ENCODE results near the gene RPUSD4.

GRCh38 chr11:126205359-126205758 is 6.1 kb downstream of the RPUSD4 start:
- TF ChIP-seq POLR2A (IDR thresholded peaks at IDR 0.05): no peak
- TF ChIP-seq CTCF (IDR thresholded peaks at IDR 0.05): no peak
